Uterus (tissue), 4 donors: ENCODE results near the gene CDH4. TPM values are rescaled to one million over a fixed set of nuclear protein-coding genes. Genes with fewer than 3 reads are reported as not detected.

ENCODE experiments used
- DNase-seq, 2 donors: peaks; one replicate each; pipeline ENCODE4 v3.0.0-alpha.2; 2019 to 2020
- H3K27ac ChIP-seq, 2 donors: fragments of 200-600 bp; sonication (generic); 1 replicate in 1 of 2; 2 replicates in 1 of 2; pipeline ENCODE4 v1.5.1; 2016 to 2018
- H3K27me3 ChIP-seq, 2 donors: fragments of 200-600 bp; sonication (generic); one replicate each; pipeline ENCODE4 v1.5.1; 2018 to 2019; ENCODE audit warnings: control low read depth in 1 of 2
- H3K36me3 ChIP-seq, 2 donors: fragments of 200-600 bp; sonication (generic); one replicate each; pipeline ENCODE4 v1.5.1; 2019; ENCODE audit warnings: control low read depth in 1 of 2
- H3K4me1 ChIP-seq, 2 donors: fragments of 200-600 bp; sonication (generic); one replicate each; pipeline ENCODE4 v1.5.1; 2018 to 2019; ENCODE audit warnings: control low read depth in 1 of 2
- H3K4me3 ChIP-seq, 2 donors: fragments of 200-600 bp; sonication (generic); 1 replicate in 1 of 2; 2 replicates in 1 of 2; pipeline ENCODE4 v1.5.1; 2018 to 2019; ENCODE audit warnings: mild to moderate bottlenecking in 1 of 2
- H3K9me3 ChIP-seq, 2 donors: fragments of 200-600 bp; sonication (generic); one replicate each; pipeline ENCODE4 v1.5.1; 2019; ENCODE audit warnings: control low read depth in 1 of 2
- POLR2A ChIP-seq, 2 donors: fragments of 450-650 bp; IDR thresholded peaks; one replicate each; pipeline ENCODE4 v1.6.1; 2016; ENCODE audit warnings: antibody characterized with exemption in 2 of 2, mild to moderate bottlenecking in 1 of 2, moderate library complexity in 1 of 2
- intact Hi-C: fragments of 100-400 bp; cut with DNase I; formaldehyde crosslinking; loops from one replicate; pipeline ENCODE4 v1.15.1; 2023; ENCODE audit warnings: low total_unique reads
- total RNA-seq, 4 donors: library from RNA; depleted of rRNA in 3 of 4; stranded (reverse); fragments of >200 nt in 3 of 4; gene quantifications; one replicate each; pipeline versions ENCODE4 v1.1.0 to v1.2.4, GENCODE V29; 2014 to 2023
- TF ChIP-seq, protein P1 (sequence below), 4 experiments: fragments of 200-600 bp in 2 of 4; fragments of 450-650 bp in 2 of 4; sonication (generic) in 2 of 4; IDR thresholded peaks; one replicate each; pipeline ENCODE4 v1.5.1; 2016 to 2019; ENCODE audit warnings: antibody characterized with exemption in 4 of 4, mild to moderate bottlenecking in 2 of 4, moderate library complexity in 1 of 4
- donor health status: DM: yes; HTN: yes; CAD: no.

The CDH4 gene
- total RNA-seq, 4 donors from 2014 or later = under 0.01 to 0.55 TPM; not detected in 2

DNA sequence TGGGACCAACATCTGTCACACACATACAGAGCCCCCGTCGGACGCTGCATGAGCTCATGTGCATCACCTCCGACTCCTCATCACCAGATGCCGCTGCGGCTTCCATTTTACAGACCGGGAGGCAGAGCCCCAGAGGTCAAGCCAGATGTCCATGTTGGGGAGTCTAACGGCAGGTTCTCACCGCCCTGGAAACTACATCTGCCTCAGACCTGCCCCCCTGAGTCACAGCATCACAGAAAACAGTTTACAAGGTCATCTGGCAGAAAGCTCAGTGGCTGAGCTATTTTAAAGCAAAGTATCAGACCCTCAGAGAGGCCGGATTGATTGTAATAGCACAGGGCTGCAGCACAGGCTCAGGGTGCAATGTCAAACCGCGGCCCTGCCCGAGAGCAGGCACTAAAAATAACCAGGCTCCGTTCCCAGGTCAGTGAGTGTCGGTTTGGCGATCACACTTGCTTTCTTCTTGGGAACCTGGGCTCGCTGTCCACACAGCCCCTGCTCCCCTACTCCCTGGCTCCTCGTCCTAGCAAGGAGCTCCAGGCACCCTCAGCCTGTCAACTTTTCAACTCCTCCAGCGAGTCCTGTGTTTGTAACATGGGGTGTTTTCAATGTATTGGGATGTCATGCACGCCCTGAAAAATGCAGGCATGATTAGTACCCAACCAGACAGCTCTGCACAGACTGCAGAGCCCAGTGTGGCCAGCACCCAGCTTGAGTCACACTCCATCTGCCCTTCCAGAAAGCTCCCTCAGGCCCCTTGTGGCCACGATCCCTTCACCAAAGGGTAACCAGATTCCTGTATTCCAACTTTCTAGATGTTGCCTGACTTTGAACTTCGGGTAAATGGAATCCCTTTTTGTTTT lies 264.5 kb downstream of the CDH4 start:
- Histone ChIP-seq H3K27ac (no peak overlapping the region), H3K27me3 (no peaks in the 10 kb centered on the region), H3K36me3 (no peaks in the 10 kb centered on the region), H3K4me3 (no peak overlapping the region), H3K9me3 (no peaks in the 10 kb centered on the region), H3K4me1 (no peaks in the 10 kb centered on the region)
- intact Hi-C loops = no loop called here
- DNase-seq = no peak
- TF ChIP-seq, protein P1, sequence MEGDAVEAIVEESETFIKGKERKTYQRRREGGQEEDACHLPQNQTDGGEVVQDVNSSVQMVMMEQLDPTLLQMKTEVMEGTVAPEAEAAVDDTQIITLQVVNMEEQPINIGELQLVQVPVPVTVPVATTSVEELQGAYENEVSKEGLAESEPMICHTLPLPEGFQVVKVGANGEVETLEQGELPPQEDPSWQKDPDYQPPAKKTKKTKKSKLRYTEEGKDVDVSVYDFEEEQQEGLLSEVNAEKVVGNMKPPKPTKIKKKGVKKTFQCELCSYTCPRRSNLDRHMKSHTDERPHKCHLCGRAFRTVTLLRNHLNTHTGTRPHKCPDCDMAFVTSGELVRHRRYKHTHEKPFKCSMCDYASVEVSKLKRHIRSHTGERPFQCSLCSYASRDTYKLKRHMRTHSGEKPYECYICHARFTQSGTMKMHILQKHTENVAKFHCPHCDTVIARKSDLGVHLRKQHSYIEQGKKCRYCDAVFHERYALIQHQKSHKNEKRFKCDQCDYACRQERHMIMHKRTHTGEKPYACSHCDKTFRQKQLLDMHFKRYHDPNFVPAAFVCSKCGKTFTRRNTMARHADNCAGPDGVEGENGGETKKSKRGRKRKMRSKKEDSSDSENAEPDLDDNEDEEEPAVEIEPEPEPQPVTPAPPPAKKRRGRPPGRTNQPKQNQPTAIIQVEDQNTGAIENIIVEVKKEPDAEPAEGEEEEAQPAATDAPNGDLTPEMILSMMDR (IDR thresholded peaks at IDR 0.05) = no peak
- no peak for TF ChIP-seq POLR2A (IDR thresholded peaks at IDR 0.05)

- no peak for DNase-seq
- intact Hi-C loops = no loop called here
- no peak for TF ChIP-seq POLR2A (IDR thresholded peaks at IDR 0.05)
- TF ChIP-seq, protein P1 (IDR thresholded peaks at IDR 0.05) = no peak
- Histone ChIP-seq H3K4me3 (no peak overlapping the region), H3K9me3 (no peaks in the 10 kb centered on the region), H3K4me1 (no peaks in the 10 kb centered on the region), H3K27me3 (no peaks in the 10 kb centered on the region), H3K27ac (no peak overlapping the region), H3K36me3 (no peaks in the 10 kb centered on the region)
Observed at GRCh38 chr20:61517419-61517818, 265.4 kb downstream of the CDH4 start.

GRCh38 chr20:61518424-61518951 lies 266.4 kb downstream of the CDH4 start:
- DNase-seq = no peak
- H3K4me1 ChIP-seq = no peaks in the 10 kb centered on the region
- H3K27me3 ChIP-seq = no peaks in the 10 kb centered on the region
- no peak for TF ChIP-seq POLR2A (IDR thresholded peaks at IDR 0.05)
- TF ChIP-seq, protein P1 (IDR thresholded peaks at IDR 0.05) = no peak
- intact Hi-C loops = no loop called here
- no peaks in the 10 kb centered on the region for H3K36me3 ChIP-seq
- no peak overlapping the region for H3K27ac ChIP-seq
- H3K9me3 ChIP-seq = no peaks in the 10 kb centered on the region
- no peak overlapping the region for H3K4me3 ChIP-seq

DNA sequence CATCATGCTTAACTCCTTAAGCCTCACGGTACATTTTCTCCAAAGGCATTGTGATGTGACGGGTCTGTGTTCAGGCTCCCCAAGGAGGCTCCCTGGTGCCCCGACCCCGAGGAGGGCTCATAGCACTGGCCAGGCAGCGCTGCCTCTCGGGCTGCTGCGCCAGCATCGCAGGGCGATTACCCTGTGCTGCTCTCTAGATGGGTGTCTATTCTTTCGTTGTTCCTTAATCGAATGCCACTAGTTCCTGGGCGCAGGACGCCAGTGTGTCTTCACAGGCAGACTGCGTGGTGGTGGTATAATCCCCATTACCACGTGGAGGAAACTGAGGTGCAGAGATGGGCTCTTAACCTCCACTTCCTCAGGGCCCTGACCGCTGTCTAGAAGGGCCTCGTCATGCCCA lies 267.4 kb downstream of the CDH4 start:
- Histone ChIP-seq H3K9me3 (no peaks in the 10 kb centered on the region), H3K27ac (no peak overlapping the region), H3K4me3 (no peak overlapping the region), H3K4me1 (no peaks in the 10 kb centered on the region), H3K36me3 (no peaks in the 10 kb centered on the region), H3K27me3 (no peaks in the 10 kb centered on the region)
- TF ChIP-seq POLR2A (IDR thresholded peaks at IDR 0.05) = no peak
- TF ChIP-seq, protein P1 (IDR thresholded peaks at IDR 0.05) = no peak
- intact Hi-C loops = no loop called here
- DNase-seq = no peak
